HEK293 (cell line): ENCODE data around the gene PCDH1.

ENCODE experiments used
- CTCF ChIP-seq: fragments of 450-650 bp; formaldehyde crosslinking; IDR thresholded peaks from 2 replicates; pipeline ENCODE4 v1.5.1; 2016; ENCODE audit warnings: missing biosample characterization, missing genetic modification characterization
- GFI1B ChIP-seq: fragments of 450-650 bp; formaldehyde crosslinking; IDR thresholded peaks from 2 replicates; pipeline ENCODE4 v1.5.1; 2016; ENCODE audit warnings: missing biosample characterization, missing genetic modification characterization
- PBX3 ChIP-seq: sonication (generic); formaldehyde crosslinking; IDR thresholded peaks from 2 replicates; pipeline ENCODE4 v1.8.1; 2022; ENCODE audit warnings: mild to moderate bottlenecking, moderate library complexity, missing genetic modification reagents
- SCRT1 ChIP-seq: fragments of 450-650 bp; formaldehyde crosslinking; IDR thresholded peaks from 2 replicates; pipeline ENCODE4 v1.5.1; 2016; ENCODE audit warnings: missing biosample characterization, missing genetic modification characterization, borderline replicate concordance
- SETDB1 ChIP-seq: IDR thresholded peaks from one replicate; pipeline ENCODE4 v1.6.1; 2017; ENCODE audit warnings: mild to moderate bottlenecking, low read length, moderate library complexity, mixed read lengths; ENCODE audit not compliant: insufficient read length
- YY1 ChIP-seq: fragments of 450-650 bp; formaldehyde crosslinking; IDR thresholded peaks from 2 replicates; pipeline ENCODE4 v1.5.1; 2018; ENCODE audit warnings: missing biosample characterization, missing genetic modification characterization
- ZBTB48 ChIP-seq: fragments of 450-650 bp; formaldehyde crosslinking; IDR thresholded peaks from 2 replicates; pipeline ENCODE4 v1.5.1; 2016; ENCODE audit warnings: missing biosample characterization, missing genetic modification characterization
- ZNF133 ChIP-seq: fragments of 450-650 bp; formaldehyde crosslinking; IDR thresholded peaks from 2 replicates; pipeline ENCODE4 v1.5.1; 2016; ENCODE audit warnings: missing biosample characterization, missing genetic modification characterization
- ZNF660 ChIP-seq: fragments of 450-650 bp; IDR thresholded peaks from 2 replicates; pipeline ENCODE4 v1.5.1; 2018; ENCODE audit warnings: missing biosample characterization, mild to moderate bottlenecking, missing genetic modification characterization
- ZNF704 ChIP-seq: fragments of 450-650 bp; formaldehyde crosslinking; IDR thresholded peaks from 2 replicates; pipeline ENCODE4 v1.5.1; 2016; ENCODE audit warnings: missing biosample characterization, missing genetic modification characterization
- ZSCAN23 ChIP-seq: fragments of 450-650 bp; formaldehyde crosslinking; IDR thresholded peaks from 2 replicates; pipeline ENCODE4 v1.5.1; 2016; ENCODE audit warnings: missing biosample characterization, missing genetic modification characterization

GRCh38 chr5:141814064-141814964, 63.9 kb downstream of the PCDH1 start:
- TF ChIP-seq CTCF = peak; percentile 55; the same call in 1 of the 2 replicates
- TF ChIP-seq YY1 (tag by site-specific recombination) = no peak
- no peak for TF ChIP-seq ZNF704 (tag by site-specific recombination)
- TF ChIP-seq ZNF660 (tag by site-specific recombination) = no peak
- TF ChIP-seq PBX3 = no peak
- no peak for TF ChIP-seq GFI1B (tag by site-specific recombination)
- no peak for TF ChIP-seq SETDB1
- no peak for TF ChIP-seq ZSCAN23 (tag by site-specific recombination)
- TF ChIP-seq SCRT1 (tag by site-specific recombination) = no peak
- TF ChIP-seq ZNF133 (tag by site-specific recombination) = no peak
- no peak for TF ChIP-seq ZBTB48 (tag by site-specific recombination)
